Measurements from ENCODE around the gene CD248.

DNA sequence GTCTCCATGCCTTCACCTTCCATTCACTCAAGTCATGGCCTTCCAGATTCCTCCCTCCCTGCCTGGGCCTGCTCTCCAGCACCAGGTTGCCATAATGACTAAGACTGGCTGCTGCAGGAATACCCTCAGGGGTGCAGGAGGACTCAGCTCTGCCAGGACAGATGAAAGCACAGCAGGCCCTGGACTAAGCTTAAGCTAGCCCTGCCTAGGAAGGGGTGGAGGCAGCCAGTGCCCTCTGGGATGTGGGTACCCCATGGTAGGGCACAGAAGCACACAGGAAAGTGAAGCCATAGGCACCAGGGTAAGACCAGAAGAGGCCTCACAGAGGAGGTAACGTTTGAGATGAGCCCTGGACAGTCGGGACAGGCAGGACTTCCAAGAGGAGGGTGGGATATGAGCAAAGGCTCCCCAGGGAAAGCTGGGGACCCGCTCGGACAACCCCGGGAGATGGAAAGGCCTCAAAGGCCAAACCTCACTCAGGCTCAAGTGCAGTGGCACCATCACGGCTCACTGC lies 22.4 kb upstream of the CD248 start:
- TF ChIP-seq, protein P1, sequence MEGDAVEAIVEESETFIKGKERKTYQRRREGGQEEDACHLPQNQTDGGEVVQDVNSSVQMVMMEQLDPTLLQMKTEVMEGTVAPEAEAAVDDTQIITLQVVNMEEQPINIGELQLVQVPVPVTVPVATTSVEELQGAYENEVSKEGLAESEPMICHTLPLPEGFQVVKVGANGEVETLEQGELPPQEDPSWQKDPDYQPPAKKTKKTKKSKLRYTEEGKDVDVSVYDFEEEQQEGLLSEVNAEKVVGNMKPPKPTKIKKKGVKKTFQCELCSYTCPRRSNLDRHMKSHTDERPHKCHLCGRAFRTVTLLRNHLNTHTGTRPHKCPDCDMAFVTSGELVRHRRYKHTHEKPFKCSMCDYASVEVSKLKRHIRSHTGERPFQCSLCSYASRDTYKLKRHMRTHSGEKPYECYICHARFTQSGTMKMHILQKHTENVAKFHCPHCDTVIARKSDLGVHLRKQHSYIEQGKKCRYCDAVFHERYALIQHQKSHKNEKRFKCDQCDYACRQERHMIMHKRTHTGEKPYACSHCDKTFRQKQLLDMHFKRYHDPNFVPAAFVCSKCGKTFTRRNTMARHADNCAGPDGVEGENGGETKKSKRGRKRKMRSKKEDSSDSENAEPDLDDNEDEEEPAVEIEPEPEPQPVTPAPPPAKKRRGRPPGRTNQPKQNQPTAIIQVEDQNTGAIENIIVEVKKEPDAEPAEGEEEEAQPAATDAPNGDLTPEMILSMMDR (IDR thresholded peaks at IDR 0.05), result no peak
- TF ChIP-seq EP300 (IDR thresholded peaks at IDR 0.05), result no peak
